B cell (primary cell): Measurements from ENCODE around the gene FBN1. TPM values are rescaled to one million over a fixed set of nuclear protein-coding genes. Genes with fewer than 3 reads are reported as not detected.

ENCODE experiments used
- ATAC-seq: fragments of 200-7000 bp; cut with Tn5 transposase; one replicate; pipeline ENCODE4 v1.10.0; 2021; ENCODE audit warnings: low read depth, mild to moderate bottlenecking, moderate number of reproducible peaks, moderate library complexity
- CTCF ChIA-PET: fragments of 350-600 bp; sonication (Branson Sonifier 250); formaldehyde crosslinking; loops from one replicate; lab custom pipeline; 2021; ENCODE audit warnings: antibody characterized with exemption, inconsistent platforms; lab: Charles Lee
- POLR2A ChIA-PET: fragments of 350-600 bp; sonication (Branson Sonifier 250); formaldehyde crosslinking; loops from one replicate; lab custom pipeline; 2021; ENCODE audit warnings: antibody characterized with exemption; lab: Charles Lee
- DNase-seq: peaks from one replicate; pipeline ENCODE4 v3.0.0; 2013
- H2AFZ ChIP-seq: 2 replicates; pipeline ENCODE4 v1.6.1; 2012; ENCODE audit warnings: mild to moderate bottlenecking, low read depth, low read length; ENCODE audit not compliant: insufficient read depth, poor library complexity, severe bottlenecking
- H3K27ac ChIP-seq, 2 donors: 1 replicate in 1 of 2; 2 replicates in 1 of 2; pipeline ENCODE4 v1.5.1; 2012 to 2013; ENCODE audit warnings: low read length in 2 of 2, mild to moderate bottlenecking in 2 of 2, moderate library complexity in 1 of 2
- H3K27me3 ChIP-seq, 4 experiments: fragments of 200-600 bp in 1 of 4; sonication (generic) in 1 of 4; replicated peaks in 1 of 4; 1 replicate in 2 of 4; 2 replicates in 2 of 4; pipeline versions ENCODE4 v1.6.1 to v1.7.0; 2013 to 2016; ENCODE audit warnings: low read length in 3 of 4, mild to moderate bottlenecking in 2 of 4, mixed read lengths in 1 of 4, moderate library complexity in 1 of 4; ENCODE audit not compliant: insufficient read depth in 4 of 4, control insufficient read depth in 3 of 4; ENCODE audit errors: control extremely low read depth in 1 of 4
- H3K36me3 ChIP-seq, 2 experiments: replicated peaks in 1 of 2; 1 replicate in 1 of 2; 2 replicates in 1 of 2; pipeline versions ENCODE4 v1.6.1 to v1.7.1; 2013; ENCODE audit warnings: low read length in 1 of 2; ENCODE audit not compliant: insufficient read depth in 2 of 2, control insufficient read depth in 1 of 2; ENCODE audit errors: control extremely low read depth in 1 of 2, extremely low read depth in 1 of 2
- H3K4me1 ChIP-seq, 2 donors: fragments of 200-600 bp in 1 of 2; sonication (generic) in 1 of 2; 1 replicate in 1 of 2; 2 replicates in 1 of 2; pipeline versions ENCODE4 v1.5.1 to v1.6.1; 2013 to 2017; ENCODE audit warnings: low read length in 2 of 2; ENCODE audit not compliant: control insufficient read depth in 2 of 2, insufficient read depth in 2 of 2
- H3K4me2 ChIP-seq: replicated peaks from 2 replicates; pipeline ENCODE3; 2012; ENCODE audit warnings: mild to moderate bottlenecking, low read depth, low read length; ENCODE audit not compliant: poor library complexity, severe bottlenecking
- H3K4me3 ChIP-seq, 5 experiments: fragments of 200-600 bp in 1 of 5; sonication (generic) in 1 of 5; 1 replicate in 3 of 5; 2 replicates in 2 of 5; pipeline versions ENCODE4 v1.5.1 to v1.7.0; 2011 to 2016; ENCODE audit warnings: low read length in 4 of 5, mild to moderate bottlenecking in 4 of 5, low read depth in 2 of 5, control low read depth in 1 of 5, moderate library complexity in 1 of 5; ENCODE audit not compliant: insufficient read depth in 1 of 5; ENCODE audit errors: control extremely low read depth in 1 of 5, extremely low read depth in 1 of 5
- H3K79me2 ChIP-seq: fragments of 200-600 bp; sonication (generic); one replicate; pipeline ENCODE4 v1.6.0; 2016; ENCODE audit warnings: low read length; ENCODE audit not compliant: control insufficient read depth, insufficient read depth
- H3K9ac ChIP-seq: fragments of 200-600 bp; sonication (generic); 2 replicates; pipeline ENCODE4 v1.6.1; 2017; ENCODE audit warnings: mild to moderate bottlenecking, low read length, moderate library complexity
- H3K9me3 ChIP-seq, 3 donors: one replicate each; pipeline versions ENCODE4 v1.6.1 to v1.7.1; 2013; ENCODE audit warnings: low read length in 2 of 3; ENCODE audit not compliant: control insufficient read depth in 2 of 3, insufficient read depth in 1 of 3; ENCODE audit errors: control extremely low read depth in 1 of 3
- H4K20me1 ChIP-seq: 2 replicates; pipeline ENCODE4 v1.6.0; 2012; ENCODE audit warnings: mild to moderate bottlenecking, low read length; ENCODE audit not compliant: insufficient read depth, control insufficient read depth, poor library complexity, severe bottlenecking
- H3K27ac Mint-ChIP-seq: one replicate; pipeline ENCODE4 v1.8.0; 2021; ENCODE audit warnings: mixed read lengths
- H3K27me3 Mint-ChIP-seq: one replicate; pipeline ENCODE4 v1.8.0; 2021; ENCODE audit warnings: mixed read lengths
- H3K4me1 Mint-ChIP-seq: one replicate; pipeline ENCODE4 v1.8.0; 2021; ENCODE audit warnings: mixed read lengths
- H3K4me3 Mint-ChIP-seq: one replicate; pipeline ENCODE4 v1.8.0; 2021; ENCODE audit warnings: mixed read lengths
- H3K9me3 Mint-ChIP-seq: one replicate; pipeline ENCODE4 v1.8.0; 2022; ENCODE audit warnings: mixed read lengths; ENCODE audit not compliant: insufficient read depth
- EZH2 ChIP-seq: IDR thresholded peaks from 2 replicates; pipeline ENCODE4 v1.6.1; 2012; ENCODE audit warnings: borderline replicate concordance, low read depth, mild to moderate bottlenecking, moderate library complexity, low read length; ENCODE audit not compliant: insufficient read depth, poor library complexity, severe bottlenecking
- WGBS: methylation state at CpG from one replicate; pipeline ENCODE4 v1.1.5; 2013; ENCODE audit warnings: missing lambda C conversion rate; ENCODE audit not compliant: insufficient coverage; 5-methylcytosine and 5-hydroxymethylcytosine counted together
- intact Hi-C: fragments of 100-400 bp; cut with micrococcal nuclease; formaldehyde crosslinking; loops from one replicate; pipeline ENCODE4 v1.10.0; 2022
- polyA plus RNA-seq: library from polyadenylated mRNA; depleted of rRNA; stranded (reverse); fragments of >200 nt; gene quantifications from 2 replicates; pipeline ENCODE4 v1.2.3, GENCODE V29; 2012
- total RNA-seq, 2 donors: library from RNA; stranded (reverse); fragments of 120-200 nt in 1 of 2; gene quantifications; 1 replicate in 1 of 2; 2 replicates in 1 of 2; pipeline versions ENCODE4 v1.2.3 to v1.2.4, GENCODE V29; 2013 to 2022
- TF ChIP-seq, protein P1 (sequence below): fragments of 200-600 bp; IDR thresholded peaks from one replicate; pipeline ENCODE4 v1.8.0; 2022; ENCODE audit warnings: antibody characterized with exemption, mild to moderate bottlenecking

FBN1 gene
- total and polyA plus RNA-seq, 2 donors (not counting 1 experiment from before 2014, with no cell fraction given): 0.15 to 0.25 TPM

DNA sequence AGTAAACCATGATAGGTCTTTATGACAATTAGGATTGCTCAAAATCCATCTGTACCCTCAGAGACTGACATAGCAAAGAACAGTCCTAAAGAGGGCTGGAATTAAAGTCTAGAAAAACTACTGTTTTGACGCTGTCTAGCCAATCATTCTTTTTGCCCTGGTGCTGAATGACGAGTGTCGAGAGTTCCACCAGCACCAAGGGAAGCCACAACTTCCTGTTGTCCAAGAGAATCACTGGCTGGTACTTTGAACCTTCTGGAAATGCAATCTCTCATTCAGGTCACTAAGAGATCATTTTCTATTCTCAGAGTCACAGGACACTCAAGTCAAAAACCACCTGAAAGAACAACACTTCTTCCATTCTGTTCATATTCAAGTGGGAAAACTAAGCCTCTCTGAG lies 37.7 kb downstream of the FBN1 start:
- Histone ChIP-seq H3K79me2 (no peaks in the 10 kb centered on the region), H3K4me1 (no peaks in the 10 kb centered on the region), H3K27ac (no peak overlapping the region), H3K9me3 (no peaks in the 10 kb centered on the region), H3K36me3 (no peaks in the 10 kb centered on the region), H3K27me3 (no peaks in the 10 kb centered on the region), H3K4me3 (no peak overlapping the region), H3K9ac (no peak overlapping the region), H2AFZ (no peak overlapping the region), H4K20me1 (no peaks in the 10 kb centered on the region), H3K4me2 (no peak overlapping the region)
- TF ChIP-seq, protein P1, sequence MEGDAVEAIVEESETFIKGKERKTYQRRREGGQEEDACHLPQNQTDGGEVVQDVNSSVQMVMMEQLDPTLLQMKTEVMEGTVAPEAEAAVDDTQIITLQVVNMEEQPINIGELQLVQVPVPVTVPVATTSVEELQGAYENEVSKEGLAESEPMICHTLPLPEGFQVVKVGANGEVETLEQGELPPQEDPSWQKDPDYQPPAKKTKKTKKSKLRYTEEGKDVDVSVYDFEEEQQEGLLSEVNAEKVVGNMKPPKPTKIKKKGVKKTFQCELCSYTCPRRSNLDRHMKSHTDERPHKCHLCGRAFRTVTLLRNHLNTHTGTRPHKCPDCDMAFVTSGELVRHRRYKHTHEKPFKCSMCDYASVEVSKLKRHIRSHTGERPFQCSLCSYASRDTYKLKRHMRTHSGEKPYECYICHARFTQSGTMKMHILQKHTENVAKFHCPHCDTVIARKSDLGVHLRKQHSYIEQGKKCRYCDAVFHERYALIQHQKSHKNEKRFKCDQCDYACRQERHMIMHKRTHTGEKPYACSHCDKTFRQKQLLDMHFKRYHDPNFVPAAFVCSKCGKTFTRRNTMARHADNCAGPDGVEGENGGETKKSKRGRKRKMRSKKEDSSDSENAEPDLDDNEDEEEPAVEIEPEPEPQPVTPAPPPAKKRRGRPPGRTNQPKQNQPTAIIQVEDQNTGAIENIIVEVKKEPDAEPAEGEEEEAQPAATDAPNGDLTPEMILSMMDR: no peak
- TF ChIP-seq EZH2: no peak
- no peak overlapping the region for H3K4me3 Mint-ChIP-seq
- 95% methylated on average over 3 of the region's 3 CpGs for WGBS
- H3K9me3 Mint-ChIP-seq: no peaks in the 10 kb centered on the region
- no peak for DNase-seq
- ChIA-PET POLR2A (no interaction called here), CTCF (no interaction called here)
- no peaks in the 10 kb centered on the region for H3K27me3 Mint-ChIP-seq
- intact Hi-C loops: no loop called here
- no peaks in the 10 kb centered on the region for H3K4me1 Mint-ChIP-seq
- H3K27ac Mint-ChIP-seq: no peak overlapping the region
- no peak for ATAC-seq

DNA sequence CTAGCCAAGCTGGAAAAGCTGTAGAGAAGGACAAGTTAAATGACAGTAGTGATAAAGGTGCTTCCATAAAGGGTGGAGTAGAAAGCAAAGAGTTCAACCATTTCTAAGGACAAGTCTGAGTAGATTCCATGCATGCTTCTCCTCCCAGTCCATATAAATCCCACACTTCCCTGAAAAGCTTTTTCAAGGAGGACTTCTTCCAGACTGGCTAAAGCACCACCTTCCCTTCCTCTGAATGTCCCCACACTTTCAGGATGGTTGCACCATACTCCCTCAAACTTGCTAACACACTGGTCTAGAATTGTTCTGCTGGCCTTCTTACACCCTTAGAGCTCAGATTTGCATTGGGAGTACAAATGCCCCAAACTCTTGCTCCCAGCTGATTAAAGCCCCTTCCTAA lies 40.9 kb downstream of the FBN1 start:
- no peak overlapping the region for H3K9ac ChIP-seq
- no peak overlapping the region for H3K4me3 ChIP-seq
- no peak for TF ChIP-seq EZH2
- TF ChIP-seq, protein P1: no peak
- no peak overlapping the region for H3K27ac Mint-ChIP-seq
- H3K9me3 ChIP-seq: no peaks in the 10 kb centered on the region
- CTCF ChIA-PET: no interaction called here
- no peaks in the 10 kb centered on the region for H3K79me2 ChIP-seq
- H3K4me2 ChIP-seq: no peak overlapping the region
- H3K27me3 ChIP-seq: no peaks in the 10 kb centered on the region
- ATAC-seq: no peak
- H3K4me3 Mint-ChIP-seq: no peak overlapping the region
- no peaks in the 10 kb centered on the region for H3K9me3 Mint-ChIP-seq
- H2AFZ ChIP-seq: no peak overlapping the region
- no peaks in the 10 kb centered on the region for H3K4me1 ChIP-seq
- no peak for DNase-seq
- H3K27me3 Mint-ChIP-seq: no peaks in the 10 kb centered on the region
- no peaks in the 10 kb centered on the region for H3K4me1 Mint-ChIP-seq
- H4K20me1 ChIP-seq: no peaks in the 10 kb centered on the region
- H3K27ac ChIP-seq: no peak overlapping the region
- intact Hi-C loops: no loop called here
- H3K36me3 ChIP-seq: no peaks in the 10 kb centered on the region
- POLR2A ChIA-PET: no interaction called here
